Measurements from ENCODE around the gene AGRP. TPM values are rescaled to one million over a fixed set of nuclear protein-coding genes. Genes with fewer than 3 reads are reported as not detected.

Gene AGRP
- total and polyA plus RNA-seq, 2 of the 4 experiments (the other 2 are of a cell fraction) = not detected

DNA sequence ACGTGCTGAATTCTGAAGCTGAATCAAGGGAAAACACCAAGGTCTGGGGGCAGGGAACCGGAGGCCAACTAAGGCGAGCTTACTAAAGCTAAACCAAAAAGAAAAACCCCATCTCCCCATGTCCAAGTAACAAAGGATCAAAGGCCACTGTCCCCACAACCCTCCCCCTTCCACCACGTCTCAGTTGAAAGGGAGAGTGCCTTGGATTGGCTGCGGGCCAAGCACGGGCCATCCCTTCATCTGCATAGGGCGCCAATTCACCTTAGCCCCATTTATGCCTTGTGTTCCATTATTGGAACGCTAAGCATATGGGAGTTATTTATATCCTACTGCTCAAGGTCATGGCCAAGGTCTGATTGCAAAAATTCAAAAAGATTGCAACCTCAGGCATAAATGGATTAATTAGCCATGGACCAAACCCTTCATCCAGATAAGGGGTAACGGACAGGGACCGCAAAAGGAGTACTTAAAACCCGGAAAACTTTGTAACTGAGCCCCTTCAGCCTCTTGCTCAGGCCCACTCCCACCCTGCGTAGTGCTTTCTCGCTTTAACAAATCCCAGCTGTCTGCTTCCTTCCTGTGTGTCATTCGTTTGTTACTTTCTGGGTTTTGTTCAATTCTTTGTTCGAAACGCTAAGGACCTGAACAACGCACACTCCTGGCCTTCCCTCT lies 1.6 kb downstream of the AGRP start:
- peak overlapping the region; percentile 9; the same call in 1 of the 2 replicates for H2BK120ac ChIP-seq (ENCODE audit: low read depth, low read length)

More for the DNA sequence above, 1.6 kb downstream of the AGRP start:
- no peaks in the 10 kb centered on the region for H3K27me3 ChIP-seq (ENCODE audit: control insufficient read depth, insufficient read depth, low read length)
- H2BK15ac ChIP-seq (ENCODE audit: low read depth, low read length) = peak overlapping the region; percentile 1; the same call in 1 of the 3 replicates
- BruUV-seq (replicated peaks) = no TSS peak
- peak; percentile 43 for DNase-seq
- peak overlapping the region; percentile 76 for H4K5ac ChIP-seq (ENCODE audit: low read depth, low read length)
- H3K4me2 ChIP-seq (ENCODE audit: low read depth, low read length) = peak overlapping the region; percentile 81
- ChIA-PET CTCF (interaction anchor here (0.5 to 3.4 kb wide), 7 partner anchors 9 to 242 kb away, joined by 3 to 14 read pairs (median 8); partner anchors contain the start of gene CTCF), POLR2A (ENCODE audit: unreplicated experiment) (no interaction called here)
- H4K20me1 ChIP-seq (ENCODE audit: insufficient read depth, low read length) = peaks cover 20% of the 10 kb centered on the region
- peak overlapping the region; percentile 74 for H3K27ac ChIP-seq (ENCODE audit: insufficient read depth, low read length)
- H3K18ac ChIP-seq (ENCODE audit: low read depth, low read length) = peak overlapping the region; percentile 40
- H2BK5ac ChIP-seq (ENCODE audit: low read depth, low read length, poor library complexity, severe bottlenecking) = peak overlapping the region; percentile 47
- no peak overlapping the region for H2BK20ac ChIP-seq (ENCODE audit: low read depth, low read length)
- peak overlapping the region; percentile 7; the same call in 1 of the 2 replicates for H3K23ac ChIP-seq (ENCODE audit: low read depth, low read length)
- peaks cover 12 to 57% of the 10 kb centered on the region in 2 experiments; a peak in 3 of 4 replicates for H3K79me1 ChIP-seq (ENCODE audit: low read depth in 1 of 2, low read length in 2 of 2)
- dilution Hi-C loops (cut with HindIII; ENCODE audit: low sequenced_read_pairs, unreplicated experiment) (no loop called here), in situ Hi-C loops (cut with MboI; ENCODE audit: low sequenced_read_pairs) (no loop called here), intact Hi-C loops (cut with micrococcal nuclease) (loop anchor here (1.0 kb wide), 1 partner anchor 33 kb away; no protein-coding TSS in a partner anchor)
- peak overlapping the region; percentile 53 for H3K4ac ChIP-seq (ENCODE audit: low read depth, low read length)
- peak overlapping the region; percentile 70 to 95 for H4K8ac ChIP-seq (ENCODE audit: low read depth in 2 of 2, low read length in 2 of 2)
- peak overlapping the region; percentile 30 for H3K56ac ChIP-seq (ENCODE audit: extremely low read depth, insufficient read depth, low read length)
- H4K91ac ChIP-seq (ENCODE audit: insufficient read depth, low read depth, low read length) = peak overlapping the region; percentile 43
- ATAC-seq (ENCODE audit: low read depth) = peak; percentile 3
- peak overlapping the region; percentile 96 for H2AFZ ChIP-seq (replicated peaks; ENCODE audit: low read length, poor library complexity)
- peak overlapping the region; percentile 5 for H2AK9ac ChIP-seq (replicated peaks; ENCODE audit: low read depth, low read length, poor library complexity)
- peak overlapping the region; percentile 52 for H3K4me3 ChIP-seq (ENCODE audit: insufficient read depth, low read depth, low read length)
- H3K4me1 ChIP-seq (ENCODE audit: control insufficient read depth, insufficient read depth, low read length) = peaks cover 14% of the 10 kb centered on the region
- peak overlapping the region; percentile 24 for H3K14ac ChIP-seq (replicated peaks; ENCODE audit: low read depth, low read length)
- H3K36me3 ChIP-seq (ENCODE audit: control insufficient read depth, insufficient read depth, low read length) = no peaks in the 10 kb centered on the region
- peak overlapping the region; percentile 71 for H3K9ac ChIP-seq (ENCODE audit: low read depth, low read length)
- H2AK5ac ChIP-seq (ENCODE audit: low read depth, low read length) = peak overlapping the region; percentile 83
- H3K9me3 ChIP-seq (ENCODE audit: control insufficient read depth, insufficient read depth, low read length) = no peaks in the 10 kb centered on the region
- 27% methylated on average over 7 of the region's 17 CpGs; no CpG with 5 or more reads in 1 of the 2 experiments for WGBS, 2 experiments (ENCODE audit: extremely low coverage in 2 of 2, insufficient read length in 1 of 2)
- no peaks in the 10 kb centered on the region; the same call in 1 of the 2 replicates for H3K9me1 ChIP-seq (ENCODE audit: insufficient read depth, low read length)
- TF ChIP-seq RCOR1 (IDR thresholded peaks at IDR 0.05; ENCODE audit: insufficient replicate concordance, low read length) = no peak
- no peak for TF ChIP-seq CHD1 (IDR thresholded peaks at IDR 0.05; ENCODE audit: low read depth, low read length)
- TF ChIP-seq POLR2A (IDR thresholded peaks at IDR 0.05; ENCODE audit: low read depth, low read length) = no peak
- TF ChIP-seq FOS (IDR thresholded peaks at IDR 0.05; ENCODE audit: low read depth, low read length) = no peak
- no peak for TF ChIP-seq NFE2L2 (IDR thresholded peaks at IDR 0.05; ENCODE audit: low read depth, low read length)
- TF ChIP-seq ELK1 (IDR thresholded peaks at IDR 0.05; ENCODE audit: borderline replicate concordance, low read depth, low read length) = no peak
- TF ChIP-seq, protein P1, sequence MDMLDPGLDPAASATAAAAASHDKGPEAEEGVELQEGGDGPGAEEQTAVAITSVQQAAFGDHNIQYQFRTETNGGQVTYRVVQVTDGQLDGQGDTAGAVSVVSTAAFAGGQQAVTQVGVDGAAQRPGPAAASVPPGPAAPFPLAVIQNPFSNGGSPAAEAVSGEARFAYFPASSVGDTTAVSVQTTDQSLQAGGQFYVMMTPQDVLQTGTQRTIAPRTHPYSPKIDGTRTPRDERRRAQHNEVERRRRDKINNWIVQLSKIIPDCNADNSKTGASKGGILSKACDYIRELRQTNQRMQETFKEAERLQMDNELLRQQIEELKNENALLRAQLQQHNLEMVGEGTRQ (IDR thresholded peaks at IDR 0.05; ENCODE audit: low read depth, low read length) = no peak
- TF ChIP-seq BHLHE40 (IDR thresholded peaks at IDR 0.05; ENCODE audit: low read depth, low read length) = peak; percentile 36; the same call in 1 of the 2 replicates
